Measurements from ENCODE around the gene SLC35D3.

- no peak for TF ChIP-seq POLR2AphosphoS5 (IDR thresholded peaks at IDR 0.05)
- TF ChIP-seq, protein P1, sequence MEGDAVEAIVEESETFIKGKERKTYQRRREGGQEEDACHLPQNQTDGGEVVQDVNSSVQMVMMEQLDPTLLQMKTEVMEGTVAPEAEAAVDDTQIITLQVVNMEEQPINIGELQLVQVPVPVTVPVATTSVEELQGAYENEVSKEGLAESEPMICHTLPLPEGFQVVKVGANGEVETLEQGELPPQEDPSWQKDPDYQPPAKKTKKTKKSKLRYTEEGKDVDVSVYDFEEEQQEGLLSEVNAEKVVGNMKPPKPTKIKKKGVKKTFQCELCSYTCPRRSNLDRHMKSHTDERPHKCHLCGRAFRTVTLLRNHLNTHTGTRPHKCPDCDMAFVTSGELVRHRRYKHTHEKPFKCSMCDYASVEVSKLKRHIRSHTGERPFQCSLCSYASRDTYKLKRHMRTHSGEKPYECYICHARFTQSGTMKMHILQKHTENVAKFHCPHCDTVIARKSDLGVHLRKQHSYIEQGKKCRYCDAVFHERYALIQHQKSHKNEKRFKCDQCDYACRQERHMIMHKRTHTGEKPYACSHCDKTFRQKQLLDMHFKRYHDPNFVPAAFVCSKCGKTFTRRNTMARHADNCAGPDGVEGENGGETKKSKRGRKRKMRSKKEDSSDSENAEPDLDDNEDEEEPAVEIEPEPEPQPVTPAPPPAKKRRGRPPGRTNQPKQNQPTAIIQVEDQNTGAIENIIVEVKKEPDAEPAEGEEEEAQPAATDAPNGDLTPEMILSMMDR (IDR thresholded peaks at IDR 0.05 in 8 of 11, conservative IDR thresholded peaks at IDR 0.05 in 3 of 11): peak in 1 of 11 experiments; percentile 20
- no peak for TF ChIP-seq POLR2A (IDR thresholded peaks at IDR 0.05)
Measured at GRCh38 chr6:136922685-136923006, 545 bp downstream of the SLC35D3 start.

All from spleen (tissue), 7 donors.